ENCODE data around the gene PFKM. TPM values are rescaled to one million over a fixed set of nuclear protein-coding genes. Genes with fewer than 3 reads are reported as not detected.

PFKM gene
- total RNA-seq, 1 donor from 2014 or later: 119 TPM

DNA sequence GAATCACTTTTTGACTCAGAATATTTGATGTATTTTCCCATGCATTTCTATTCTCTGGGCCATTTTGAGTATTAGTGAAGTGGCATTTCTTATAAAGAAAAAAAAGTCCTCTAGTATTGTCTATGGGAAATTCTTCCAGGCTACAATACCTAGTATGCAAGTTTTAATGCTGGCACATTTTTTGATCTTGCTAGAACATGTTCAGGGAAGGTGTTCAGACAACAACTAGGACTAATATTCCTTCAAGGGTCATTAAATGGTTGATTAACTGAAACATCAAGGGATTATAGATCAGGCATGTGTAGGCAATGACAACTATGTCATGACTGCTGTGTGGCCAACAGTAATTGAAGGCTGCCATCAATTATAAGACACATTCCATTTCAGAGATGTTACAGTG lies 71.9 kb downstream of the PFKM start:
- no peak overlapping the region for H3K27ac Mint-ChIP-seq
- H3K4me3 Mint-ChIP-seq: no peak overlapping the region
- no peaks in the 10 kb centered on the region for H3K9me3 Mint-ChIP-seq
- peaks cover 15% of the 10 kb centered on the region for H3K4me1 Mint-ChIP-seq (ENCODE audit: unreplicated experiment)
- DNase-seq (ENCODE audit: extremely low spot score, unreplicated experiment): no peak
- peaks cover 48% of the 10 kb centered on the region for H3K27me3 Mint-ChIP-seq
- TF ChIP-seq, protein P1, sequence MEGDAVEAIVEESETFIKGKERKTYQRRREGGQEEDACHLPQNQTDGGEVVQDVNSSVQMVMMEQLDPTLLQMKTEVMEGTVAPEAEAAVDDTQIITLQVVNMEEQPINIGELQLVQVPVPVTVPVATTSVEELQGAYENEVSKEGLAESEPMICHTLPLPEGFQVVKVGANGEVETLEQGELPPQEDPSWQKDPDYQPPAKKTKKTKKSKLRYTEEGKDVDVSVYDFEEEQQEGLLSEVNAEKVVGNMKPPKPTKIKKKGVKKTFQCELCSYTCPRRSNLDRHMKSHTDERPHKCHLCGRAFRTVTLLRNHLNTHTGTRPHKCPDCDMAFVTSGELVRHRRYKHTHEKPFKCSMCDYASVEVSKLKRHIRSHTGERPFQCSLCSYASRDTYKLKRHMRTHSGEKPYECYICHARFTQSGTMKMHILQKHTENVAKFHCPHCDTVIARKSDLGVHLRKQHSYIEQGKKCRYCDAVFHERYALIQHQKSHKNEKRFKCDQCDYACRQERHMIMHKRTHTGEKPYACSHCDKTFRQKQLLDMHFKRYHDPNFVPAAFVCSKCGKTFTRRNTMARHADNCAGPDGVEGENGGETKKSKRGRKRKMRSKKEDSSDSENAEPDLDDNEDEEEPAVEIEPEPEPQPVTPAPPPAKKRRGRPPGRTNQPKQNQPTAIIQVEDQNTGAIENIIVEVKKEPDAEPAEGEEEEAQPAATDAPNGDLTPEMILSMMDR (conservative IDR thresholded peaks at IDR 0.05): no peak
- H3K36me3 Mint-ChIP-seq: no peaks in the 10 kb centered on the region

DNA sequence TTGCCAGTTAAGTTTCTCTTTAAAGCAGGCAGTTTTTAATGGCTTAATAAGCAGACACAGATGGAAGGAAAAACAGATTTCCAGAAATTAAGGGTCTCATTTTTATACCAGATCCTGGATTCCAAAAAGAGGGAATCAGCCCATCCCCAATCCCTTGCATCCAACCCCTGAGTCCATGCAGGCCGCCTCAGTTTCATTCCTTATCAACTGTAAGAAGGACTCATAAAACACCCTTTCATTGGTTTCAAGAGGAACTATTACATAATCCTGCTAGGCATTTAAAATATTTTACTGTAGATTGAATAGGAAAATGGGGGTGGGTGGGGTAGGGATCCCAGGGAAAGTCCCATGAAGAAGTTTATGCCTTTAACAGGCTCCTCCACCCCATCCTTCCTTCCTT lies 73.7 kb downstream of the PFKM start:
- Mint-ChIP-seq H3K4me3 (no peak overlapping the region), H3K27ac (no peak overlapping the region), H3K36me3 (no peaks in the 10 kb centered on the region), H3K9me3 (no peaks in the 10 kb centered on the region), H3K4me1 (ENCODE audit: unreplicated experiment) (peaks cover 21% of the 10 kb centered on the region), H3K27me3 (peaks cover 32% of the 10 kb centered on the region)
- TF ChIP-seq, protein P1 (conservative IDR thresholded peaks at IDR 0.05): no peak
- no peak for DNase-seq (ENCODE audit: extremely low spot score, unreplicated experiment)

DNA sequence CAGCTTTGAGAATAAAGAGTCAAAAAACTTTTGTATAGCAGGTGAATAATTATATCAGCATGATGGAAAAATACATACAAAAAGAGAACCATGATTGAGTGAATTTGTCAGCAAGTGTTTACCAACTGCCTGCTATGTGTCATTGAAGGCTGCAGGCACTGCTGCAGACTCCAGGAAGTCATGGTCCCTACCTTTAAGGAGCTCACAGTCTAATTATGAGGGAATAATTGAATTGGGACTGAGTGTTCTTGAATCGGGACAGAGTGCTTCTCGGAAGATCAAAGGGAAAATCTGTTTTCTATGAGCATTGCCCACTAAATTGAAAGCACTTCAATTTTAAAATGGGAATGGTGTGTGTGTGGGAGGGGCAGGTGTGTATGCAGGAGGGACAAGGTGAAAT lies 74.5 kb downstream of the PFKM start:
- TF ChIP-seq, protein P1 (conservative IDR thresholded peaks at IDR 0.05): no peak
- H3K27me3 Mint-ChIP-seq: peaks cover 25% of the 10 kb centered on the region
- H3K36me3 Mint-ChIP-seq: no peaks in the 10 kb centered on the region
- H3K4me3 Mint-ChIP-seq: peak overlapping the region; percentile 50
- H3K27ac Mint-ChIP-seq: peak overlapping the region; percentile 90
- H3K4me1 Mint-ChIP-seq (ENCODE audit: unreplicated experiment): peaks cover 21% of the 10 kb centered on the region
- no peaks in the 10 kb centered on the region for H3K9me3 Mint-ChIP-seq
- DNase-seq (ENCODE audit: extremely low spot score, unreplicated experiment): no peak

DNA sequence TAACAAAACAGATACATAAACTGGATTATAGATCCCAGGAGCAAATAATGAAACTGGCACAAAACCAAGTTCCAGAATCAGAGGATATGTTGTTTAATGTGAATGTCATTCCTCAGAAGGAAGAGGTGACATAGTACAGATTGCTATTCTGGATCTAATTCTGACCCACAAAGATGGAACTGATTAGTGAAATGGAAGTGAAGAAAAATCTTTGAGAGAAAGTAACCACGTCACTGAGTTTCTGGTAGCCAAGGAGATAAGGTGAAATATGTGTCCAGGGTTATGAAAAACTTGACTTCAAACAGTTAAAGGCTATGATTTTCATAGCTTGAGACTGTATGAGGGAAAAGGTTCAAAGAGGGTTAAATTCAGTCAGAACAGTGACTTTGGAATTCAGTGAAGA lies 75.6 kb downstream of the PFKM start:
- Mint-ChIP-seq H3K4me3 (peak overlapping the region; percentile 7), H3K9me3 (no peaks in the 10 kb centered on the region), H3K27me3 (peaks cover 16% of the 10 kb centered on the region), H3K4me1 (ENCODE audit: unreplicated experiment) (peaks cover 29% of the 10 kb centered on the region), H3K36me3 (no peaks in the 10 kb centered on the region), H3K27ac (peak overlapping the region; percentile 74)
- TF ChIP-seq, protein P1 (conservative IDR thresholded peaks at IDR 0.05): no peak
- DNase-seq (ENCODE audit: extremely low spot score, unreplicated experiment): no peak

Small RNA genes lying within 50 kb of the gene (microRNA-seq; reads per million reads assigned to microRNA genes)
- gene MIR6505: 2.5 reads per million

Other genes starting within 250 kb of the PFKM start
- 0.77 and 1.5 TPM in 2 replicates for gene VDR, start 214.4 kb upstream of the PFKM start, total RNA-seq (ENCODE audit: low replicate concordance)
- 76.7 and 77.1 TPM in 2 replicates for gene TMEM106C, start 155.8 kb upstream of the PFKM start, total RNA-seq (ENCODE audit: low replicate concordance)
- 195 and 227 TPM in 2 replicates for gene COL2A1, start 114.9 kb upstream of the PFKM start, total RNA-seq (ENCODE audit: low replicate concordance)
- gene SENP1, start 13.3 kb upstream of the PFKM start, total RNA-seq (ENCODE audit: low replicate concordance): 25.0 and 32.0 TPM in 2 replicates
- 27.0 and 29.5 TPM in 2 replicates for gene ASB8, start 38.2 kb downstream of the PFKM start, total RNA-seq (ENCODE audit: low replicate concordance)
- gene CCDC184, start 64.3 kb downstream of the PFKM start, total RNA-seq (ENCODE audit: low replicate concordance): 0.98 and 2.4 TPM in 2 replicates
- gene OR10AD1, start 83.9 kb downstream of the PFKM start, total RNA-seq (ENCODE audit: low replicate concordance): not detected in 2 replicates
- gene ZNF641, start 231.6 kb downstream of the PFKM start, total RNA-seq (ENCODE audit: low replicate concordance): 9.5 and 19.4 TPM in 2 replicates

Measured in type B pancreatic cell (in vitro differentiated cells).